Measurements from ENCODE around the gene WDR4.
"Not testable (repeated sequence)": the region's sequence is repeated elsewhere in the genome, so short reads cannot be mapped to it uniquely, and the experiment has no call there.

Gene WDR4

GRCh38 chr21:42837421-42838211, 41.7 kb downstream of the WDR4 start:
- DNase-seq = no peak

GRCh38 chr21:42836767-42837301, 42.5 kb downstream of the WDR4 start:
- no peak for DNase-seq

- DNase-seq = no peak
Measured at GRCh38 chr21:42836402-42836666, 43.0 kb downstream of the WDR4 start.

GRCh38 chr21:42835611-42836401, 43.5 kb downstream of the WDR4 start:
- DNase-seq = no peak

- no peak for DNase-seq
Measured at GRCh38 chr21:42835211-42835610, 44.1 kb downstream of the WDR4 start.

- DNase-seq = no peak
Measured at GRCh38 chr21:42834726-42835191, 44.6 kb downstream of the WDR4 start.

GRCh38 chr21:42833859-42834725, 45.2 kb downstream of the WDR4 start:
- no peak for DNase-seq

GRCh38 chr21:42833439-42833815, 45.9 kb downstream of the WDR4 start:
- DNase-seq = peak; percentile 51

GRCh38 chr21:42832321-42832630, 47.1 kb downstream of the WDR4 start:
- not testable (repeated sequence) for DNase-seq

- DNase-seq = peak; percentile 22
Measured at GRCh38 chr21:42830456-42831455, 48.6 kb downstream of the WDR4 start.

GRCh38 chr21:42829954-42830353, 49.4 kb downstream of the WDR4 start:
- no peak for DNase-seq

- DNase-seq = no peak
Measured at GRCh38 chr21:42829417-42829816, 49.9 kb downstream of the WDR4 start.

GRCh38 chr21:42827588-42827987, 51.8 kb downstream of the WDR4 start:
- DNase-seq = peak; percentile 14

GRCh38 chr21:42820616-42821465, 58.5 kb downstream of the WDR4 start:
- DNase-seq = no peak

- no peak for DNase-seq
Measured at GRCh38 chr21:42819861-42820615, 59.3 kb downstream of the WDR4 start.

- peak; percentile 24 for DNase-seq
Measured at GRCh38 chr21:42818328-42818749, 61.0 kb downstream of the WDR4 start.

- no peak for DNase-seq
Measured at GRCh38 chr21:42815217-42815616, 64.1 kb downstream of the WDR4 start.

GRCh38 chr21:42812528-42813241, 66.7 kb downstream of the WDR4 start:
- not testable (repeated sequence) for DNase-seq

- DNase-seq = no peak
Measured at GRCh38 chr21:42811960-42812359, 67.4 kb downstream of the WDR4 start.
